Measurements from ENCODE around the gene GLT1D1. TPM values are rescaled to one million over a fixed set of nuclear protein-coding genes. Genes with fewer than 3 reads are reported as not detected.

Gene GLT1D1
- total RNA-seq, 2 donors from 2014 or later, result 0.17 to 0.45 TPM

- TF ChIP-seq CTCF (IDR thresholded peaks at IDR 0.05), result no peak
- Histone ChIP-seq H3K4me1 (no peaks in the 10 kb centered on the region), H3K27ac (no peak overlapping the region), H3K27me3 (no peaks in the 10 kb centered on the region), H3K9ac (ENCODE audit: low read depth in 2 of 2, low read length in 2 of 2) (no peak overlapping the region), H3K36me3 (no peaks in the 10 kb centered on the region), H3K9me3 (no peaks in the 10 kb centered on the region), H3K4me3 (no peak overlapping the region)
- intact Hi-C loops (cut with DNase I), result no loop called here
- no peak for DNase-seq
Observed at GRCh38 chr12:128928361-128928760, 75.1 kb downstream of the GLT1D1 start.

- no peaks in the 10 kb centered on the region for H3K36me3 ChIP-seq
- intact Hi-C loops (cut with DNase I), result no loop called here
- DNase-seq, result no peak
Observed at GRCh38 chr12:128929057-128929456, 75.8 kb downstream of the GLT1D1 start.

GRCh38 chr12:128930606-128931005 lies 77.3 kb downstream of the GLT1D1 start:
- no peaks in the 10 kb centered on the region for H3K9me3 ChIP-seq
- no peak overlapping the region for H3K4me3 ChIP-seq
- no peaks in the 10 kb centered on the region for H3K27me3 ChIP-seq
- TF ChIP-seq CTCF (IDR thresholded peaks at IDR 0.05), result no peak
- no peaks in the 10 kb centered on the region for H3K36me3 ChIP-seq
- H3K27ac ChIP-seq, result no peak overlapping the region
- H3K9ac ChIP-seq (ENCODE audit: low read depth in 2 of 2, low read length in 2 of 2), result no peak overlapping the region
- intact Hi-C loops (cut with DNase I), result no loop called here
- DNase-seq, result no peak
- H3K4me1 ChIP-seq, result no peaks in the 10 kb centered on the region

More at GRCh38 chr12:128929057-128929456, 75.8 kb downstream of the GLT1D1 start:
- TF ChIP-seq CTCF (IDR thresholded peaks at IDR 0.05), result no peak
- Histone ChIP-seq H3K4me3 (no peak overlapping the region), H3K27ac (no peak overlapping the region), H3K9me3 (no peaks in the 10 kb centered on the region), H3K27me3 (no peaks in the 10 kb centered on the region), H3K4me1 (no peaks in the 10 kb centered on the region), H3K9ac (ENCODE audit: low read depth in 2 of 2, low read length in 2 of 2) (no peak overlapping the region)

GRCh38 chr12:128932521-128932920 lies 79.2 kb downstream of the GLT1D1 start:
- H3K4me1 ChIP-seq, result no peaks in the 10 kb centered on the region
- no peak for DNase-seq
- H3K9me3 ChIP-seq, result no peaks in the 10 kb centered on the region
- no peak overlapping the region for H3K27ac ChIP-seq
- no peak overlapping the region for H3K9ac ChIP-seq (ENCODE audit: low read depth in 2 of 2, low read length in 2 of 2)
- H3K27me3 ChIP-seq, result no peaks in the 10 kb centered on the region
- H3K36me3 ChIP-seq, result no peaks in the 10 kb centered on the region
- H3K4me3 ChIP-seq, result no peak overlapping the region
- intact Hi-C loops (cut with DNase I), result no loop called here
- TF ChIP-seq CTCF (IDR thresholded peaks at IDR 0.05), result no peak

GRCh38 chr12:128933039-128933438 lies 79.8 kb downstream of the GLT1D1 start:
- intact Hi-C loops (cut with DNase I), result no loop called here
- Histone ChIP-seq H3K27ac (no peak overlapping the region), H3K9me3 (no peaks in the 10 kb centered on the region), H3K4me1 (no peaks in the 10 kb centered on the region), H3K9ac (ENCODE audit: low read depth in 2 of 2, low read length in 2 of 2) (no peak overlapping the region), H3K27me3 (no peaks in the 10 kb centered on the region), H3K4me3 (no peak overlapping the region), H3K36me3 (no peaks in the 10 kb centered on the region)
- DNase-seq, result no peak
- no peak for TF ChIP-seq CTCF (IDR thresholded peaks at IDR 0.05)

- H3K4me3 ChIP-seq, result no peak overlapping the region
- no peak overlapping the region for H3K27ac ChIP-seq
- H3K27me3 ChIP-seq, result no peaks in the 10 kb centered on the region
- TF ChIP-seq CTCF (IDR thresholded peaks at IDR 0.05), result no peak
- intact Hi-C loops (cut with DNase I), result no loop called here
- no peaks in the 10 kb centered on the region for H3K9me3 ChIP-seq
- H3K9ac ChIP-seq (ENCODE audit: low read depth in 2 of 2, low read length in 2 of 2), result no peak overlapping the region
- no peaks in the 10 kb centered on the region for H3K36me3 ChIP-seq
- no peaks in the 10 kb centered on the region for H3K4me1 ChIP-seq
- DNase-seq, result no peak
Observed at GRCh38 chr12:128933926-128934325, 80.6 kb downstream of the GLT1D1 start.

All from colonic mucosa (tissue), 4 donors.